Mammary epithelial cell (primary cell): ENCODE measurements around the gene TTC6.

Source experiments
- EZH2 ChIP-seq: IDR thresholded peaks from 2 replicates; pipeline ENCODE4 v1.6.1; 2012; ENCODE audit warnings: low read length, inconsistent platforms, borderline replicate concordance
- TF ChIP-seq, protein P1 (sequence below), 2 donors: IDR thresholded peaks in 1 of 2; conservative IDR thresholded peaks in 1 of 2; 2 replicates each; pipeline ENCODE4 v1.5.1; 2011 to 2012; ENCODE audit warnings: inconsistent platforms in 2 of 2, low read length in 2 of 2, mild to moderate bottlenecking in 2 of 2, control low read depth in 1 of 2, low read depth in 1 of 2; ENCODE audit not compliant: insufficient read depth in 1 of 2; ENCODE audit errors: extremely low read depth in 1 of 2

DNA sequence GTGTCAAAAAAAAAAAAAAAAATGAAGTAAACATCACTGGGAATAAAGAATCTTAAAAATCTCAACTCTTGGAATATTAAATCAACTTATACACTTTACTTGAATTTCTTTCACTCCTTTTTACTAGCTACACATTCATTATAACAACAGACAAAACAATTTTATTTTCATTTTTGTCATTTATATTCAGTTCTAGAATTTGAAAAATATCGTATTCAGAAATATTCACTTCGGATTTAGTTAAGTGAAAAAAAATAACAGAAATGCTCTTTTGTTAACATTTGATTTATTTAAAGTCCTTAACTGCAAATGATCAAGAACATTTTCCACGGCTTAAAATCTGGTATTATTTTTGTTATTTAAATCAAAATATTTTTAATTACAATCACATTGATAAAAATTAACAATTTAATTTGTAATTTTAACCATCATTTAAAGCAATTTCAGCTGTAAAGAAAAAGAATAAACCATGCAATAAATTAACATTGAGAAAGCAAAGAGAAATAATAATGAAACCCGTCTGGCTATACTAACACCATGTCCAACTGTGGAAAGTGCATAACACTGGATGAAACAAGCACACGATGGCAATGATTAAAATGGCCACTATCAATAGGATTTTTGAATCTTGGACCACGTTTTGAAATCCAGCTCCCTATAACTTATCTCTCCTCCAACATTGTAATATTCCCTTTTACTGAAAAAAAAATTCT lies 5.6 kb upstream of the TTC6 start:
- TF ChIP-seq, protein P1, sequence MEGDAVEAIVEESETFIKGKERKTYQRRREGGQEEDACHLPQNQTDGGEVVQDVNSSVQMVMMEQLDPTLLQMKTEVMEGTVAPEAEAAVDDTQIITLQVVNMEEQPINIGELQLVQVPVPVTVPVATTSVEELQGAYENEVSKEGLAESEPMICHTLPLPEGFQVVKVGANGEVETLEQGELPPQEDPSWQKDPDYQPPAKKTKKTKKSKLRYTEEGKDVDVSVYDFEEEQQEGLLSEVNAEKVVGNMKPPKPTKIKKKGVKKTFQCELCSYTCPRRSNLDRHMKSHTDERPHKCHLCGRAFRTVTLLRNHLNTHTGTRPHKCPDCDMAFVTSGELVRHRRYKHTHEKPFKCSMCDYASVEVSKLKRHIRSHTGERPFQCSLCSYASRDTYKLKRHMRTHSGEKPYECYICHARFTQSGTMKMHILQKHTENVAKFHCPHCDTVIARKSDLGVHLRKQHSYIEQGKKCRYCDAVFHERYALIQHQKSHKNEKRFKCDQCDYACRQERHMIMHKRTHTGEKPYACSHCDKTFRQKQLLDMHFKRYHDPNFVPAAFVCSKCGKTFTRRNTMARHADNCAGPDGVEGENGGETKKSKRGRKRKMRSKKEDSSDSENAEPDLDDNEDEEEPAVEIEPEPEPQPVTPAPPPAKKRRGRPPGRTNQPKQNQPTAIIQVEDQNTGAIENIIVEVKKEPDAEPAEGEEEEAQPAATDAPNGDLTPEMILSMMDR (conservative IDR thresholded peaks at IDR 0.05 in 1 of 2, IDR thresholded peaks at IDR 0.05 in 1 of 2; ENCODE audit: extremely low read depth in 1 of 2, insufficient read depth in 1 of 2, low read depth in 1 of 2, low read length in 2 of 2): no peak
- TF ChIP-seq EZH2: no peak
